IPS-18c (cell line): ENCODE results near the gene KISS1R.
"Not testable (repeated sequence)": the region's sequence is repeated elsewhere in the genome, so short reads cannot be mapped to it uniquely, and the experiment has no call there.

Source experiments
- H3K4me3 ChIP-seq: 2 replicates; pipeline ENCODE4 v1.7.0; 2013; ENCODE audit warnings: low read depth, mild to moderate bottlenecking, low read length, moderate library complexity; ENCODE audit not compliant: insufficient read depth
- H3K9me3 ChIP-seq: one replicate; pipeline ENCODE4 v1.6.1; 2013; ENCODE audit warnings: mild to moderate bottlenecking, low read length, moderate library complexity; ENCODE audit not compliant: control insufficient read depth, insufficient read depth

The KISS1R gene

GRCh38 chr19:878751-879561 is 38.2 kb upstream of the KISS1R start:
- not testable (repeated sequence) for H3K9me3 ChIP-seq, H3K4me3 ChIP-seq

DNA sequence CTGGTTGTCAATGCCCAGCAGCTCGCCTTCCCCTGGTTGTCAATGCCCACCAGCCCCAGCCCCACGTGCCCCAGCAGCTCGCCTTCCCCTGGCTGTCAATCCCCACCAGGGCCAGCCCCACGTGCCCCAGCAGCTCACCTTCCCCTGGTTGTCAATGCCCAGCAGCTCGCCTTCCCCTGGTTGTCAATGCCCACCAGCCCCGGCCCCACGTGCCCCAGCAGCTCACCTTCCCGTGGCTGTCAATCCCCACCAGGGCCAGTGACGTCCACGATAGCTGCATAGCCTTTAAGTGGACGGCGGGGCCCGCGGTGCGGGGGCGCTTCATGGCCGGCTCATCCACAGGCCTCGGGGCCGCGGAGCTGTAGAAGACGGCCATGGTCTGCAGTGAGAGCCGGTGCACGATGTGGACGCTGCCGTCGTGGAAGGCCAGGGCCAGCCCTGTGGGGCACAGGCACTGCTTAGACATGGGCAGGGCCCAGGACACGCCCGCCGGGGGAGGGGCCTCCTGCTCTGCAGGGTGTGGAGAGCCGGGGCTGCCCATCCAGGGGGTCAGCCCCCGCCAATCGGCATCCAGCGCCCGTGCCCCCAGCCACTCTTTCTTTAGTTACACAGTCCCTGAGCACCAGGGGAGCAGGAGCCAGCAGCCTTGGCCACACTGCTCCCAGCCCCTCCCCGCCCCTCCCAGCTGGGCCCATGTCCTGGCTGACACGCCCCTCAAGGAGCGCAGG is 37.3 kb upstream of the KISS1R start:
- no peak overlapping the region for H3K4me3 ChIP-seq
- peaks cover 2% of the 10 kb centered on the region for H3K9me3 ChIP-seq

DNA sequence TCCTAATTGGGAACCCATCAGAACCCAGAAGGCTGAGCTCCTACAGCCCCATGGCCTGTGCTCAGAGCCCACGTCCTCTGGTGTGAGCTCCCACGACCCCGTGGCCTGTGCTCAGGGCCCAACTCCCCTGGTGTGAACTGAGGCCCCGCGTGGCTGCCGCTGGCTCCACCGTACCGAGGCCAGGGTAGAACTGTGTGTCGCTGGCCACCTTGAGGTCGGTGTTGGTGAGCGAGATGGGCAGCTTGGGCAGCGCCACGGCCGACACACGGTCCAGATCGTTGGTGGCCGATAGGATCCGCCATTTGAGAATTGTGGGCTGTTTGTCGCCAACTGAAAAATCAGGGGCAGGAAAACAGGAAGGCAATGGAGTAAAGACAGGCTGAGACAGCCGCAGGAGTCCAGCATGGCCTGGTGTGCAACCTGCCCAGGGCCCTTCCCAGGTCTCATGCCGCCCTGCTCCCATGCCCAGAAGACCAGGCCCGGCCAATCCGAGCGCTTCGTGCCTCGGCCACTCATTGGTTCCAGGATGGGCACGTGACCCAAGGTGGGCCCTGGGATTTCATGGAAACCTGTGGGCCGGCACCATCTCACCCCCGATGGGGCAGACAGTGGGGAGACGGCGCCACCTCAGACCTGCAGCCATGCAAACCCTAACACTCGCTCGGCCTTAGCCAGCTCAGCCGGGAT is 35.6 kb upstream of the KISS1R start:
- Histone ChIP-seq H3K9me3 (peaks cover 2% of the 10 kb centered on the region), H3K4me3 (no peak overlapping the region)

GRCh38 chr19:882871-883497 is 34.1 kb upstream of the KISS1R start:
- no peak overlapping the region for H3K4me3 ChIP-seq
- peaks cover 2% of the 10 kb centered on the region for H3K9me3 ChIP-seq

DNA sequence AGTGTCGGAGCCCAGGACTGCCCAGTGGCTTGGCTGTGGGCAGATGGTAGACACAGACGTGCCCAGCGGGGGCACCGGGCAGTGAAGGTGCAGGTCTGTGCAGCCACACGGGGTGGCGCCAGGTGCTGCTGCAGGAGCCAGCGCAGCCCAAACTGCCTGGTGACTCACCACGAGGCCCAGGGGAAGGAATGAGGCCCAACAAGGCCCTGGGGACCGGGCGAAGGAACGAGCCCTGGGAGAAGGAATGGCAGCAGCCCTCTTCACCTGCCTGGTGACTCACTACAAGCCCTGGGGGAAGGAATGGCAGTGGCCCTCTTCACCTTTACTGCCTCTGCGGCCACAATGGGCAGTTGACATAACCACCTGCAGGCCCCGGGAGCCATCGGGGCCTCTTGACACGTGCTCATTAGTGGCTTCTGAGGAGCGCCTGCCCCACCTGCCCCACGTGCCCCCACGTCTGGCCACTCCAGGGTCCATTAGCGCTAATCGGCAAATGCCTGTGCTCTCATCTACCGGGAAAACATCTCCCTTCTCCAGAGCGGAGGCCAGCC is 33.4 kb upstream of the KISS1R start:
- no peak overlapping the region for H3K4me3 ChIP-seq
- peaks cover 2% of the 10 kb centered on the region for H3K9me3 ChIP-seq

DNA sequence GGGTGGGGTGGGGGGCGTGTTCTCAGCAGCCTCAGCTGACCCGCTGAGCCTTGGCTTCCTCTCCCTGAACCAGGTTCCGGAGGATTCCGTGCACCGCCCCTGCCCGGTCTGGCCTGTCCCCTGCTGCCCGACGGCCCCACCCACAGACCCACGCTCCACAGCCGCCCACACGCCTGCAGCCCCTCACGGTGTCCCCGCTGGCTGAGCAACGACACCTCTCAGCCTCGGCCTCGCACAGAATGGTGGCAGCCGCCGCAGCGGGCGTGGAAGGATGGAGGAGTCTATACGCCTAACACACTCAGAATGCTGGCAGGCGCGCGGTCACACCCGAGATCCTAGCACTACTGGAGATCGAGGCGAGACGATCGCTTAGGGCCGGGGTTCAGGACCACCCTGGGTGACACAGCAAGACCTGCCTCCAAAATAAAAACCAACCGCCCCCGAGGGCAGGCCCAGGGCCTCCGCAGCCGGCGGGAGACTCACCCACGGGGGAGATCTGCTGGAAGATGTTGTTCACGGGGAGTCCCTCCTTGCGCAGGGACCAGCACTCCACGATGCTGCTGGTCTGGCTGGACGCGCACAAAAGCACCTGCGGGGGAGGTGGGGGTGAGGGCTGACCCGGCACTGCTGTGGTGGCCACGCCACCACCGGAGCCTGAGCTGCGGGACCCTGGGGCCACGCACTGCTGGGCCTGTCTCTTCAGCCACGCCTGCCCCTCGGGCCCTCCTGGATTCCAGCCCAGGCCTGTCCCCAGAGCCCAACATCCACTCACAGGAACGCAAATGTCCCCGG is 32.5 kb upstream of the KISS1R start:
- no peak overlapping the region for H3K4me3 ChIP-seq
- peaks cover 2% of the 10 kb centered on the region for H3K9me3 ChIP-seq

- H3K4me3 ChIP-seq: no peak overlapping the region
- peaks cover 2% of the 10 kb centered on the region for H3K9me3 ChIP-seq
Measured at GRCh38 chr19:885536-886224, 31.5 kb upstream of the KISS1R start.

- Histone ChIP-seq H3K4me3 (no peak overlapping the region), H3K9me3 (peaks cover 2% of the 10 kb centered on the region)
Measured at GRCh38 chr19:887072-887471, 30.1 kb upstream of the KISS1R start.

DNA sequence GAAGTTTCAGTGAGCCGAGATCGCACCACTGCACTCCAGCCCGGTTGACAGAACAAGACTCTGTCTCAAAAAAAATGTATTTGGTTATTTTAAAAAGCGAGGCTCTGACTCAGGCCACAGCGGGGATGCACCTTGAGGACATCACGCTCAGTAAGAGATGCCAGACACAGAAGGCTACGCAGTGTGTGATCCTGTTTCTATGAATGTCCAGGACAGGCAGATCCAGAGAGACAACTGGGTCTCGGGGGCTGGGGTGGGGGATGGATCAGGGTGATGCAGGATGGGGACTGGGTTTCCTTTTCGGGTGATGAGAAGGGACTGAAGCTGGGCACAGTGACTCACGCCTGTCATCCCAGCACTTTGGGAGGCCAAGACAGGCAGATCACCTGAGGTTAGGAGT is 29.5 kb upstream of the KISS1R start:
- no peak overlapping the region for H3K4me3 ChIP-seq
- H3K9me3 ChIP-seq: peaks cover 2% of the 10 kb centered on the region

- Histone ChIP-seq H3K9me3 (peaks cover 2% of the 10 kb centered on the region), H3K4me3 (no peak overlapping the region)
Measured at GRCh38 chr19:888581-889385, 28.4 kb upstream of the KISS1R start.

DNA sequence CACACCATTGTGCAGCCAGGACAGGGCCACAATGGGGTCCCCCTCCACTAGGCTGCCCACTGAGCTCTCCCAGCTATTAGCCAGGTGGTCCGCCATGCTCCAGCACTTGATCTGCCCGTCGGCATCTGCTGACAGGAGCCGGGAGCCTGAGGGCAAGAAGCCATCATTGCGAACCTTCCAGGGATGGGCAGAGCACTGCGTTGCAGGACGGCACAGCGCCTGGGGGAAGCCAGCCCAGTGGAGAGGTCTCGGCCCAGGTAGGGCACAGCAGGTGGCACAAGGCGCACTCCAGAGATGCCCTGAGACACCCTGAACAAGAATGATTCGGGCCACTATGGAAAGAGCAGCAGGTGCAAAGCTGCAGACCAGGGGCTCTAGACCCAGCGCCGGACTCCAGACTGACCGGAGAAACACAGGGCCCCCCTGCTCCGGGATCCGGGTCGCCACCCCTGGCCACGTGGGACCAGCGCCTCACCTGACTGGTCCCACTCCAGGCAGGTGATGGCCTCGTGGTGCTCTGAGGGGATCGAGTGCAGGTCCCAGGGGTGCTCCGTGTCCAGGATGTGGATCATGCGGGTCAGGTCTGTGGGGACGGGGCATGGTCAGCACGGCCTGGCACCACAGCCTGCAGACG is 27.4 kb upstream of the KISS1R start:
- no peaks in the 10 kb centered on the region for H3K9me3 ChIP-seq

DNA sequence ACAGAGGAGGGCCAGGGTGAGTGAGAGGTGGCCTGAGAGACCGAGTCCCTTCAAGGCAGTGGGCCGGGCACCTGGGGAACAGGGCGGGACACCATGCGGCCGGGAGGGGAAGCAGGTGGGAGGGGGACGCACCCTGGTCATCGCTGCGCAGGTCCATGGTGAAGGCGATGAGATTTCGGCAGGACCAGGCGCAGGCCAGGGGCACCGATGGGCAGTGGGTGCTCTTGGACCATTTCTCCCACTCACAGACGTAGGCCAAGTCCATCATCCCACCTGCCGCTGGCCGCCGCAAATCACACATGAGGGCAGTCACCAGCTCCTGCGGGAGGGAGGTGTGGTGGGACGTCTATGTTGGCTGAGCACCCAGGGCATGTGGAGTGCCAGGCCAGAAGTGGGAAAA is 26.3 kb upstream of the KISS1R start:
- no peak overlapping the region for H3K4me3 ChIP-seq
- no peaks in the 10 kb centered on the region for H3K9me3 ChIP-seq

More for the DNA sequence above, 27.4 kb upstream of the KISS1R start:
- no peak overlapping the region for H3K4me3 ChIP-seq

DNA sequence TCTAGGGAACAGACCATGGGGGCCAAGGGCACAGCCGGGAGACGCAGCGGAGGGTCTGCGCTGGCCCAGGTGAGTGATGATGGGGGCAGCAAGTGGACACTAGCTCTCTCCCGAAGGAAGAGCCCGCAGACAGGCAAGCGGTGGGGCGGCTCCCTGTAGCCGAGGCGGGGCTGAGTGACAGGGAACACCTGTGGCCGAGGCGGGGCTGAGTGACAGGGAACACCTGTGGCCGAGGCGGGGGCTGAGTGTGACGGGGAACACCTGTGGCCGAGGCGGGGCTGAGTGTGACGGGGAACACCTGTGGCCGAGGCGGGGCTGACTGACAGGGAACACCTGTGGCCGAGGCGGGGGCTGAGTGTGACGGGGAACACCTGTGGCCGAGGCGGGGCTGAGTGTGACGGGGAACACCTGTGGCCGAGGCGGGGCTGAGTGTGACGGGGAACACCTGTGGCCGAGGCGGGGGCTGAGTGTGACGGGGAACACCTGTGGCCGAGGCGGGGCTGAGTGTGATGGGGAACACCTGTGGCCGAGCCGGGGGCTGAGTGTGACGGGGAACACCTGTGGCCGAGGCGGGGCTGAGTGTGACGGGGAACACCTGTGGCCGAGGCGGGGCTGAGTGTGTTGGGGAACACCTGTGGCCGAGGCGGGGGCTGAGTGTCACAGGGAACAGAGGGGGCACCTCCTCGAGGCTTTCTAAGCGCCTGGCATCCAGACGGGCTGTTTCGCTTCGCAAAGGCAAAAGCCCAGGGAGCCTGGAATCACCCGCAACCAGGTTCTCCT is 25.5 kb upstream of the KISS1R start:
- peak overlapping the region; percentile 83; the same call in 1 of the 2 replicates for H3K4me3 ChIP-seq
- H3K9me3 ChIP-seq: not testable (repeated sequence)

DNA sequence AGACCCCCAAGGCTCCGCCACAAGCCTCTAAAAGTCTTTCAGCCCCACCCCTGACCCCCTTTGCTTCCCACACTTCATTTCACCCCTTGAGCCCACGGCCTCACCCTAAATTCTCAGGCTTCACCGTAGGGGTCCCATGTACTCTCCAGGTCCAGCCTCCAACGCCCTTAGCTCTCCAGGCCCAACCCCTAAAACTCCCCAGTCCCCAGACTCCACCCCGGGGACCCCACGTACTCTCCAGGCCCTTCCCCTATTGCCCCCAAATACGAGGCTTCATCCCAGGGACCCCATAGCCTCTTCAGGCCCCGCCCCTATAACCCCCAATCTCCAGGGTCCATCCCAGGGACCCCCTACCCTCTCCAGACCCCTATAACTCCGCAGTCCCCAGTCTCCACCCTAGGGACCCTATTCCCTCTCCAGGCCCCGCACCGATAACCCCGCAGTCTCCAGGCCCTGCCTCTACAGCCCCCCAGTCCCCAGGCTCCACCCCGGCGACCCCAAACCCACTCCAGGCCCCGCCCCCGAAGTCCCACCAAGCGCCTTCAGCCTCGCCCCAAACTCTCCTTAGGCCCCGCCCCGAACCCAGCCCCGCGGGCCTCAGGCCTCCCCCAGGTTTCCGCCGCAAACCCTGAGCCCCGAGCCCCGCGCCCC is 24.8 kb upstream of the KISS1R start:
- peak overlapping the region; percentile 83 for H3K4me3 ChIP-seq
- no peaks in the 10 kb centered on the region for H3K9me3 ChIP-seq
